ENCODE measurements around the gene TMEM208.

TMEM208 gene

DNA sequence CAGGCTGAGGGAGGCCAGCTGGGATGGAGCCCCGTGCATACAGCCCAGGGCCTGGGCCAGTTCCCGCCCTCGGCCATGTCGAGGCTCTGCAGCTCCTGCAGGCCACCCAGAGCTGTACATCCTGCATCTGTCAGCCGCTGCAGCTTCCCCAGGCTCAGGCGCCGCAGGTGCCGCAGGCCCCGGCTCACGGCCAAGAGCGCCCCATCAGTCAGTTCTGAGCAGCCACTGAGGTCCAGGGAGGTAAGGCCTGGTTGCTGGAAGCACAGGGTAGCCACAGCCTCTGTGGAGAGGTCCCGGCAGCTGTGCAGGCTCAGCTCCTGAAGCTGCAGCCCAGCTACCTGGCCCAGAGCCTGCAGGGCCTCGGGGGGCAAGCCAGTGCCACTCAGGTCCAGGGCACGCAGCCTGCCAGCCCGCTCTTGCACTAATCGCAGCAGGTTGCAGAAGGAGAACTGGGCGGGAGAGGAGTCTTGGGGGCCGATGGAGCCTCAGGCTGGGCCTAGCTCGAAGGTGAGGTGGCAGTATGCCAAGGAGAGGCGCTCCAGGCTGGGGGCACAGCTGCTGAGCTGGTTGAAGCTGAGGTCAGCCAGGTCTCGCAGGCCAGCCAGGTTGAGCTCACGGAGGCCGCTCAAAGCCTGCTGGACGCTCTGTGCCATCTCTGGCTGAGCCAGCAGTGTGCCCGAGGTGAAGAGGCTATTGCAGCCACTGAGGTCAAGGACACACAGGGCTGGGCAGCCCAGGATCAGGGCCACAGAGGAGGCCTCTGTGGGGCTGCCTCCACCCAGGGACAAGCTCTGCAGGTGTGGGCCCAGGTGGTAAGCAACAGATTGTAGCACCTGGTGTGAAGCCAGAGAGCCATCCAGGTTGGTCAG, 16.6 kb upstream of the TMEM208 start:
- DNase-seq = no peak

DNA sequence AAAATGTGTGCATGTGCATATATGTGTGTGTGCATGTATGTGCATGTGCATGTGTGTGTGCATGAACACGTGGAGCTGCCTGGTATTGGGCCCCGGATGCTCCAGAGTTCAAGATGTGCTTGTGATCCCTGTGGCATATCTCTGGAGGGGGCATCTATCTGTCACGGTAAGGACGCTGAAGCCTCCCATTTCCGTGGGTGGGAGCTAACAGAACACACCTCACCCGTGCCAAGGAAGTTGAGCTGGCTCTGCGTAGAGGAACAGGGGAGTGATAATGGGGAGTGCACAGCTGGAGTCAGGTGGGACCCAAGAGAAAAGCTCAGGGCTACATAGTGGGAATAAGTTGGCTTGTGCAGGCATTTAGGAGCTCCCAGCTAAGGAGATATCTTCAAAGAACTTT, 15.3 kb upstream of the TMEM208 start:
- no peak for DNase-seq

DNA sequence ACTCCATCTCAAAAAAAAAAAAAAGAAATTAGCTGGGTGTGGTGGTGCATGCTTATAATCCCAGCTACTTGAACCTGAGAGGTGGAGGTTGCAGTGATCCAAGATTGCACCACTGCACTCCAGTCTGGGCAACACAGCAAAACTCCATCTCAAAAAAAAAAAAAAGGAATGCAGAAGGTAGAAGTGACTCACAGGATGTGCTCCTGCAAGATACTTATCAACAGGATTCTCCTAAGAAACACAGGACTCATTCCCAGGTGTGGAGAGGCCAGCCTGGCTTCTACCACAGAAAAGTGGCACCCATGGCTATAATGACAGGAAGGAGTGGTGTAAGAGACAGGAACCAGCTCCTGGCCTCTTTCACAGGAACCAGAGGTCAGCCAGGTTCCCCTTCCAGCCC, 14.2 kb upstream of the TMEM208 start:
- DNase-seq = no peak

DNA sequence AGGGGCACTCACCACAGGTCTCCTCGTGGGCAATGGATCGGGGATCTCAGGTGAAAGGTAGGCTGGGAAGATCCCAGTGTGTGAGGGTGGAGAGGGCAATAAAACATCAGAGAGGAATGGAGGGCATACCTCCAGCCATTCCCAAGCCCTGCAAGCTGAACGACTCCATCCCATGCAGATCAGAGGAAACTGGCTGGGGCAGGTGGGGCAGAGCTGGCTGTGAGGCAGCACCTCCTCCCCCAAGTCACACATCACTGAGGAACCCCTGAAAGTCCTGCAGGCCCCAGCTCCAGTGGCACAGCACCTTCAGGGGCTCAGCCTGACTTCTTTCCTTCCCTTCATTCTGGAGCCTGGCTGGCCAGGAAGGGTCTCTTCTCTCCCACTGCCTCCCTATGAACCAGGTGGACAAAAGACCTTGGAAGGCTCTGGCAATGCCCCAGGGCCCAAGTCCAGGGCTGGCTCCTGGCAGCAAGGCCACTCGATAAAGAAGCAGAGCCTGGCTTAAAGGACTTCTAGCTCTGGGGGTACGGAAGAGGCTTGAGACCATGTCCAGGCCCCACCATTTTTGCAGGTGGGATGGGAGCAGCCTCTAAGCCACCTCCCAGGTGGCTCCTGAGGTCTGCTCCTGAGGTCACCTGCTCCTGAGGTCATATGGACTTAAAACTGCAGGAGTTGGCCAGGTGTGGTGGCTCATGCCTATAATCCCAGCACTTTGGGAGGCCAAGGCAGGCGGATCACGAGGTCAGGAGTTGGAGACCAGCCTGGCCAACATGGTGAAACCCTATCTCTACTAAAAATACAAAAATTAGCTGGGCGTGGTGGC, 13.5 kb upstream of the TMEM208 start:
- DNase-seq = no peak

DNA sequence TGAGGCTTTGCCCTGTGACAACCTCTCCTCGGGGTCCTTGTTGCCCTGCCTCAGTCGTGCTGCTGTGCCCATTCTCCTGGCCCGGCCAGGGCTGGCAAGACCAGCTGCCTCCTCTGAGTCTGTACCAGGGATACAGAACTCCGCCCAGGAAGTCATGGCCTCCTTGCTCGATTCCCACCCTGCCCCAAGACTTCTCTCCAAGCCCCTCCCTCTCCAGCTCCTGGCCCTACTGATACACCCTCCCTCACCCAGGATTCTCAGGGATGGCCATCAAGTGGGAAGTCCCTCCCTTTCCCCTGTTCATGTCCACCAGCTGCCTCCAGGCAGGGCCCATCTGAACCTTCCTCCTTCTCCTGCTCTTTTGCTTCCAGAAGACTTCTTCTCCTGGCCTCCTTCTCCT, 11.2 kb upstream of the TMEM208 start:
- DNase-seq = no peak

DNA sequence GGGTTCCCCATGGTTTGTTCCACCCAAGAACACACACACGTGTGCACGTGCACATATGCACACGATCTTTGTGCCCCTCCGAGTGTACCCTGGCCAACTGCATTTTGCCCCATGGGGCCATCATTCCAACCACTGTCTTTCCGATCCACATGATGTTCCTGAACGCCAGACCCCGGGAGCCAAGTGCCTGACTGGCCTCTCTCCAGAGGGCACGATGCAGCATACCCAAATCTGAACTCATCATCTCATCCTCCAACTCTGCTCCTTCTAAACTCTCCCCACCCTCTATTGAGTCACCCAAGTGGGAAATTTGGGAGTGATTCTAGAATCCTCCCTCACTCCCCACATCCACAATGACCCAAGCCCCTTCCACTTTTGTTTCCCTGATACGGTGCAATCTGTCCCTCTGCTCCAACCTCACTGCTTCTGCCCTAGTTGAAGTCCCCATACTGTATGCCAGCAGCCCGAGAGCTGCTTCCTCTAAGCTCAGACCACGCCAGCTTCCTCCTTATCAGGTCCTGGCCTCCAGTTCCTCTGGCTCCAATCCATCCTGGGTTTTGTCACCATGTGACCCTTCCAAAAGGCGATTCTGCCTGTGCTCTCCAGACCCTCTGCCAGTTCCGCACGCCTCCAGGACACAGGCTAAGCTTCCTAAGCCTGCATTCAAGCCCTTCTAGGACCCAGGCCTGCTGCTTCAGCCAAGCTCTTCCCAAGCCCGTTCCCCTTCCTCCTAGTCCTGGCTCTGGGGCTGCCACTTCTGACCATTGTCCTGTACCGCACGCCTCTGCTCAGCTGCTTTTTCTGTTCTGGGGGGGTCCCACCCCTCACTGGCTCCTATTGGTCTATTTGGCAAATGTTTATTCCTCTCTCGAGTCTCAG, 10.1 kb upstream of the TMEM208 start:
- DNase-seq = no peak

DNA sequence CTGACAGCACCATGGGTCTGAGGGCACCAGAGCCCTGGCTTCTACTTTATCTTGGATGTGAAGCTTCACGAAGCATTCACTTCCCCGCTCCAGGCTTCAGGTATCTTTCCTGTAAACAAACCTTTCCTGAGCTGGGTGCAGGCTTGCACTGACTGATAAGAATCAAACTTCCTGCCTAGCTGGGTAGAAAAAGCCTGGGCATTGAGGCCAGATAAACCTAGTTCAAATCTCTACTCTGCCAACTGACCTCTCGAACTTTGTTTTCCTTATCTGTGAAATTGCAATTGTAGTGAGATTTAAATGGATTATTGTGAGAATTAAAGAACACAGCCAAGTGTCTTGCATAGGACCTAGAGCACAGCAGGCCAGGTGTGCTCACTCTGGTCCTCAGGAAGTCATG, 2.9 kb upstream of the TMEM208 start:
- no peak for DNase-seq

DNA sequence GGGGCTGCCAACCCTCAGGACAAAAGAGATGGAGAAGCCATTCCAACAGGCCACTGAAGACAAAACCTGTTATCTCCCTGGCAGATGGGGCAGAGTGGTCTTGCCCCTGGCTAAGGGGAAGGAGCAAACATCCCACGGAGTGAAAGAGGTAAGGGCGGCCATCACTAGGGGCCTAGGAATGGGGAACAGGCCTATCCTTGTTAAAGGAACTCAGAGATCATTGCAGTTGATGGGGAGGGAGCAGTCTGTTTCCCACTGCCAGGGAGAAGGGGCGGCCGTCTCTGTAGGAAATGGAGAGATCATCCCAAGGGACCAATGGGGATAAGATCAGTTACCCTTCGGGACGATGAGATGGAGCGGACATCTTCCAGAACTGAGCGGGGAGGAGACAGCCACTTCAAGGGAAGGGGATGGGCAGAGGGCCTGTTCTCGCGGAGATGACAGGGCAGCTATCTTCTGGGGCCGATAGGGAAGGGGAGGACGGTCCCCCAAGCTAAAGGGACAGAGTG, 581 bp upstream of the TMEM208 start:
- DNase-seq = no peak

DNA sequence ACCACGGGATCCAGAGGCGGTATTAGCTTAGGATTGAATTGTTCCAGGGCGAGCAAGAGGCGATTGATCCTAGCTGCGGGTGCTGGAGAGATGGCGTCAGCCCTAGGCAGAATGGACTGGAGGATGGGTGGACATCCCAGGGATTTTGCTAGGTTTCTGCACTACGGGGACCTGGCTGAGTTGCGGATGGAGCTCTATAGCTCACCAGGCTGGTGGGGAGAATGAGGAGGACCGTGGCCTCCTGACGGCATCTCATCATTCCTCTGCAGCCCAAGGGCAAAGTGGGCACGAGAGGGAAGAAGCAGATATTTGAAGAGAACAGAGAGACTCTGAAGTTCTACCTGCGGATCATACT, 614 bp downstream of the TMEM208 start:
- no peak for DNase-seq

DNA sequence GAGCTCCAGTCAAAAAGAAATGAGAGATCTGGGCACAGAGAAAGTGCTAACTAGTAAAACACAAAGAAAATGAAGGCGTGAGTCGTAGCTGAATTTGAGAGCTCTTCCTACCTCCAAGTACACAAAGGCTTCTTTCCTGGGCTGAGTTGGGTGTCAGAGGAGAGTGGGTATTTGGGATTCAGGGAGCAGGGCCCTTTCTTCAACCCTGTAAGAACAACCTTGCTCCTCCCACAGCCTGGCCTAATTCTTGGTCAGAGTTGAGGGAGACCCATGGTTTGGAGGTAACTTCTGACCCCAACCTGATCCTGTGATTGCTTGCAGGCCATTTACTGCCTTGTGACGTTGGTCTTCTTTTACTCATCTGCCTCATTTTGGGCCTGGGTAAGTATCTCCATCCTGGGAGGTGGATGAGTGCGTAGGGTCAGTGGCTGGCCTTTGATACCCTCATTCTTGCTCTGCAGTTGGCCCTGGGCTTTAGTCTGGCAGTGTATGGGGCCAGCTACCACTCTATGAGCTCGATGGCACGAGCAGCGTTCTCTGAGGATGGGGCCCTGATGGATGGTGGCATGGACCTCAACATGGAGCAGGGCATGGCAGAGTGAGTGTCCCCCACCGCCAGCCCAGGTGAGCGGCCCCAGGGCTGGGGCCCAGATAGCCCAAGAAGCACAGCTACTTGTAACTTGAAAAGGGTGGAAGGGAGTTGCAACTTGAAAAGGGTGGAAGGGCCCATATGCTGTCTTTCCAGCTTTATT, 1.3 kb downstream of the TMEM208 start:
- DNase-seq = no peak

DNA sequence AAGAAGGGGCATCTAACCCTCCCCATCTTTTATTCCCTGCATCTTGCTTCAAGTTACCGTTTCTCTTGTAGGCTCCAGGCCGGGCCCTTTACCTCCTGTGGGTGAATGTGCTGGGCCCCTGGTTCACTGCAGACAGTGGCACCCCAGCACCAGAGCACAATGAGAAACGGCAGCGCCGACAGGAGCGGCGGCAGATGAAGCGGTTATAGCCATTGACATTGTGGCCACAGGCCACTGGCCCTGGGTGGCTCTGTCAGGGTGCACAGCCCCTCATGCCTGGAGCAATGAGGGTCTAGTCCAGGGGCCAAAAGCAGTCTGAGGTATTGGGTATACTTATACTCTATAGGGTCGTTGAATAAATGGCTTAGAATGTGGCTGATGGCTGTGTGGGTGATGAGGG, 2.0 kb downstream of the TMEM208 start:
- no peak for DNase-seq

DNA sequence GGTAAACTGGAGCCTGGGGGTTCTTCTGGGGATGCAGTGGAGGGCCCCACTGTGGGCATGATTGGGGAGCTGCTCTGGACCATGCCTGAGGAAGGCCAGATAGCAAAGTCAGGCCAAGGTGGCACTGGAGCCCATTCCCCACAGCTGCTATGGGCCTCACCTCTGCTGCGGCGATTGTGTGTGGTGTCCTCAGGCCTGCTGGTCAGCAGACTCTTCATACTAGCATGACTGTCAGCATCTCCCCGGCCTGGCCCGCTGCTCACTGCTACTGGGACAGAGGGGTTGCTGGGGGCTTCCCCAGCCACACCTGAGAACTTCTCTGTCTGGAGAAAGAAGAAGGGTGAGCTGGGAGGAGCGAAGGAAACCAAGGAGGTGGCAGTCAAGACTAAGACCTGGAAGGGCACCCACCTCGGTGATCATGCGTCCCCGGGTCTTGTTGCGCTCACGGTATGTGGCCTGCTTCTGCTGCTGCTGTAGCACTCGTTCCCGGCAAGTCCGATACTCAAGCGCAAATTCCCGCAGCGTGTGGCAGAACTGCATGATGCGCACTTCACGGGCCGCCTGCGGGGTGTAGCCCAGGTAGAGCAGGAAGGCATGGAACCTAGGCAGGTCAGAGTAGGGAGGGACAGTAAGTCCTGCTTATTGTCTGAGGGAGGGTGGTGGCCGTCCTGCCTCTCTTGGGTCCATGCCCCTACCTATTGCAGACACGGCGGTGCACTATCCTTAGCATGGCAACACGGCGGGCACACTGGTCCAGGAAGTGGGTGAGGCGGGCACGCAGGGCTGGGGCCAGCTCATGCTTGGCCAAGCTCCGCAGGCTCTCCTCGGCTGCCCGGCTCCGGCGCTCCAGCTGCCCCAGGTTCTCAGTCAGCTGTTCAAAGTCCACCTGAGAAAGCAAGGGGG, 3.2 kb downstream of the TMEM208 start:
- no peak for DNase-seq

DNA sequence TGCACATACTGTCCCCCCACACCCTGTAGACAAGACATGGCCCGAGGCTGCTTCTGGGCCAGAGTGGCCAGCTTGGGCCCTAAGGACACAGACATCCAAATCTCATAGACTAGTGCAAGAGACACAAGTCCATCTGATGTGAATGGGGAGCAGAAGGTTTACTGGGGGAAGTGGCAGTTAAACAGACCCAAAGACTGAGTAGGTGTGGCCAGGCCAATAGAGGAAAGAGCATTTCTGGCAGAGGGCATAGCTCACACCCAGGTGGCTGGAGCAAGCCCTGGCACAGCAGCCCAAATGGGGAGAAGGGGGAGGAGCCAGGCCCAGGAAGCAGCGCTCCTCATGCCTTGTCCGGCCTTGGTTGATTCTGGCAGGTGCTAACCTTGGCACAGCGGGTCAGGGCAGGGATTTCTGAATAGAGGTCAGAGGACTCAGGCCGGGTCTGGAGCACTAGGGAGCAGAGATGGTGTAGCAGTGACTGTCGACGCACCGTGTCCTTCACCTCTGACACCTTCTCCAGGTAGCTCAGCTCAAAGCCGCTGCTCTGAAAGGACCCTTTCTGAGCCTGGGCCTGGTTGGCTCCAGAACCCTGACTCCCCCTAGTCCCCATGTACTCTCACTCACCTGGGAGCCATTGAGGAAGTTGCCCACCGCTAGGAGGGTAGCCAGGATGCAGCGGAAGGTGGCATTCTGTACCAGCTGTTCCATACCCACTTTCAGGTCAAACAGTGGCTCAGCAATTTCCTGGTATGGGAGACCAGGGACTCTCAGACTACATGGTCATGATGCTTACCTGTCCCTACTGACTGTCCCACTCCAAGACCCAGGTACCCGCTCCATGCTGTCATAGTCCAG, 4.1 kb downstream of the TMEM208 start:
- no peak for DNase-seq

DNA sequence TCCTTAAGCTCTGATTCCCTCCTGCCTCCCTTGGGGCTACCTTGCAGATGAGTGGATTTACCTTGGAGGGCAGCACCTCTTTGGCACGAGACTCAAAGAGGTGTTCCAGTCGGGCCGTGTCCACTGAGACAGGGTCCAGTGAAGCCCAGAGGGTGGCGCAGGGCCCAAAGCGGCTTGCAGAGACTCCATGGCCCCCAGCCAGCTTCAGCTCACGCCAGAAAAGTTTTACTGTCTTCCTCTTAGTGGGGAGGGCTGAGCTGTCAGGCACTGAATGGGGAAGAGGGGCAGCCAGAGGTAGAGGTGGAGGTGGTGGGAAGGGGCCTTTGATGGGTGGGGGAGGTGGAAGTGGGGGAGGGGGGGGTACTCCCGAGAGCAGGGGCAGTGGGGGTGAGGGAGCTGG, 6.7 kb downstream of the TMEM208 start:
- DNase-seq = no peak

DNA sequence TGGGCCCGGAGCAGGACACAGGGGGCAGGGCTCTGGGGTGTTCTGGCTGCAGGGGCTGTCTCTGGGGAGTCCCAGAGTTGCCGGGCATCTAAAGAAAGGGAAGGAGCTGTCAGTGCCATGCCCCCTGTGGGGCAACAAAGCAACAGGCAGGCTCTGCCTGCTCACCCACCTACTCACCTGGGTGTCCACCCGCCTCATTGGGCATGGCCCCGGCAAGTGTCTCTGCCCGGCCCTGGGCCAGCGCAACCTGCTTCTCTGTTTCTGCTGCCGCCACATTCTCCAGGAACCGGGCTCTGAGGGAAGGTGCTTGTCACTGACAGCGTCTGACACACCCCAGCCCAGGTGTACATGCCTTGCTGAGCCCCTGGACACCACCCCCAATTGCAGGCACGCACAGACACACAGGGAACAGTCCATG, 7.3 kb downstream of the TMEM208 start:
- no peak for DNase-seq

DNA sequence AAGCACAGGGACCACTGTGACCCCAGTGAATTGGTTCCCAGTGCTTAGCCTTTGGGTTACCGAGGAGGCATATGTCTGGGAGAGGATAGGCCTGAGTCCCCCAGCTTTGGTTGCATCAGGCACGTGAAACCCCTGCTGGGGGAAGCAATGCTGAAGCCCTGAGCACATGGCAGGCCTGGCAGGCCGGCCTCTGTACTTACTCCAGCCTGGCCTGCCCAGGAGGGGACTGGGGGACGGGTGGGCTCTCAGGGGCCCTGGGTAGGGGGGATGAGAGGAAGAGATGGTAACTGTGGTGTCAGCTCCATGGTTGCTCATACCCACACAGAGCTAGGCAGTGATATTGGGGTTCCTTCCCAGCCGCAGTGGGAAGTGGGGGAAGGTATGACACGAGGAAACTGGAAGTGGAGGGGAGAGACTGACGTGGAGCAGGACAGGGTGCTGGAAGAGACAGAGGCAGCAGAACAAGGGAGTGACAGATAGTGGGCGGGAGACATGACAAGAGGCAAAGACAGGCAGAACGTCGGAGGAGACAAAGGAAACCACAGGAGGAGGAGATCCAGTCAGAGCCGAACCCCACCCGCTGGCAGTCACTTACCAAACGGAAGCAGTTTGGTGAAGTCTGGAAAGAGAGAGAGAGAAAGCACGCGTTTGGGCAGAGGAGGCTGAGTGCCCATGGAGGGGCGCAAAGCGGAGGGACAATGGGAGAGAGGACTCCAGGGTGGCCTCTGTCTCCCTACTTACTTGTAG, 9.1 kb downstream of the TMEM208 start:
- no peak for DNase-seq

DNA sequence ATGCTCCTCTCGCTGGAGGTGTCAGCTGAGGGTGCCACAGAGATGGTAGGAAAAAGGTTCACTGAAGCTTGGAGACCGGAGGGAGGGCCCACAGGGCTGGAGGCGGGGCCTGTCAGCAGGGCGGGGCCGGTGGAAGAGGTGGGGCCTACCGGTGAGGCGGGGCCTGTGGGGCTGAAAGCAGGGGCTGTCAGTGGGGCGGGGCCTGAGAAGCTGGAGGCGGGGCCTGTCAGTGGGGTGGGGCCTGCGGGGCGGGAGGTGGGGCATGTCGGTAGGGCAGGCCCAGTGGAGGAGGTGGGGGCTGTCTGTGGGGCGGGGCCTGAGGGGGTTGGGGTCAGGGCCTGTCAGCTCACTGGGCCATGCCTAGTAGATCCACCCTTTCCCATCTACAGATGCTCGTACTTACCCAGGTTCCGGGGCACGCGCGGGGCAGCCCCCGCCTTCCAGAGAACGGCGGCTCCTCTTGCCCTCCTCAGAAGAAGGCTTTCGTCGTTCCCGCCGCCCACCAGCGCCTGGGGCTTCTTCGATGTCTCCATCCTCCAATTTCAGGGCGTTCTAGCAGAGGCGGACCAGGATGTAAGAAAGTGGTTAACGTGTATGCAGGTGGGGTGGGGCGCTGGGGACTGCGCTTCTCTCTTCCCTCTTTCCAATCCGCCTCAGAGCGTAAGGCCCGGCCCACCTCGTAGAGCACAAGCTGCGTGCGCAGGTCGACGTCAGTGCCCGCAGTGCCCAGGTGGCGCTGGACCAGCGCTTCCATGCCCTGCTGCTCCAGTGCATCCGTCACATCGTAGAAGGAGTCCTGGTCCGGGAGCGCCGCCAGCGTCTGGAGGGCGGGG, 9.8 kb downstream of the TMEM208 start:
- no peak for DNase-seq

Measured in NCI-H446 (cell line).